Naive thymus-derived CD4-positive, alpha-beta T cell (primary cell): Measurements from ENCODE around the gene PPT2. TPM values are rescaled to one million over a fixed set of nuclear protein-coding genes. Genes with fewer than 3 reads are reported as not detected.

Experiments
- ATAC-seq: fragments of 150-1000 bp; cut with Tn5 transposase; 2 replicates; pipeline ENCODE4 v1.10.0; 2021; ENCODE audit warnings: mild to moderate bottlenecking, moderate library complexity
- CTCF ChIA-PET: fragments of 350-600 bp; sonication (Branson Sonifier 250); formaldehyde crosslinking; loops from one replicate; lab custom pipeline; 2021; ENCODE audit warnings: antibody characterized with exemption; lab: Charles Lee
- POLR2A ChIA-PET: fragments of 350-600 bp; sonication (Branson Sonifier 250); formaldehyde crosslinking; loops from one replicate; lab custom pipeline; 2021; ENCODE audit warnings: antibody characterized with exemption, inconsistent platforms; lab: Charles Lee
- DNase-seq, 9 donors: peaks; one replicate each; pipeline versions ENCODE4 v3.0.0 to v3.0.0-alpha.2; 2020 to 2022; ENCODE audit warnings: mixed read lengths in 1 of 9
- H3K27ac ChIP-seq: one replicate; pipeline ENCODE4 v1.7.0; 2013; ENCODE audit warnings: mild to moderate bottlenecking, low read depth, low read length, moderate library complexity
- H3K27me3 ChIP-seq, 2 donors: one replicate each; pipeline ENCODE4 v1.7.0; 2013; ENCODE audit warnings: low read length in 2 of 2, mild to moderate bottlenecking in 2 of 2, moderate library complexity in 2 of 2; ENCODE audit not compliant: control insufficient read depth in 2 of 2, insufficient read depth in 2 of 2
- H3K36me3 ChIP-seq, 3 experiments: 1 replicate in 2 of 3; 2 replicates in 1 of 3; pipeline ENCODE4 v1.7.0; 2013; ENCODE audit warnings: low read length in 3 of 3, mild to moderate bottlenecking in 3 of 3, moderate library complexity in 1 of 3; ENCODE audit not compliant: insufficient read depth in 3 of 3, control insufficient read depth in 2 of 3
- H3K4me1 ChIP-seq, 2 donors: one replicate each; pipeline ENCODE4 v1.7.0; 2013; ENCODE audit warnings: low read length in 2 of 2, mild to moderate bottlenecking in 2 of 2, moderate library complexity in 1 of 2; ENCODE audit not compliant: control insufficient read depth in 2 of 2, insufficient read depth in 2 of 2
- H3K4me3 ChIP-seq: 2 replicates; pipeline ENCODE4 v1.7.0; 2013; ENCODE audit warnings: mild to moderate bottlenecking, low read length
- H3K9me3 ChIP-seq, 3 experiments: 1 replicate in 2 of 3; 2 replicates in 1 of 3; pipeline ENCODE4 v1.7.0; 2013; ENCODE audit warnings: low read length in 3 of 3; ENCODE audit not compliant: control insufficient read depth in 2 of 3
- H3K27ac Mint-ChIP-seq, 9 donors: one replicate each; pipeline ENCODE4 v1.8.0; 2020 to 2022; ENCODE audit warnings: mixed read lengths in 9 of 9, mild to moderate bottlenecking in 8 of 9, moderate library complexity in 5 of 9, inconsistent platforms in 2 of 9
- H3K27me3 Mint-ChIP-seq, 5 donors: one replicate each; pipeline ENCODE4 v1.8.0; 2021 to 2022; ENCODE audit warnings: mixed read lengths in 5 of 5, mild to moderate bottlenecking in 1 of 5
- H3K36me3 Mint-ChIP-seq, 5 donors: one replicate each; pipeline ENCODE4 v1.8.0; 2020 to 2022; ENCODE audit warnings: mixed read lengths in 5 of 5, mild to moderate bottlenecking in 3 of 5, inconsistent platforms in 1 of 5
- H3K4me1 Mint-ChIP-seq, 7 donors: one replicate each; pipeline ENCODE4 v1.8.0; 2020 to 2022; ENCODE audit warnings: mixed read lengths in 7 of 7, mild to moderate bottlenecking in 3 of 7, inconsistent platforms in 1 of 7
- H3K4me3 Mint-ChIP-seq, 10 donors: one replicate each; pipeline ENCODE4 v1.8.0; 2020 to 2022; ENCODE audit warnings: mild to moderate bottlenecking in 10 of 10, mixed read lengths in 10 of 10, moderate library complexity in 6 of 10, inconsistent platforms in 2 of 10
- H3K9me3 Mint-ChIP-seq, 11 donors: one replicate each; pipeline ENCODE4 v1.8.0; 2020 to 2022; ENCODE audit warnings: mixed read lengths in 11 of 11, mild to moderate bottlenecking in 4 of 11, inconsistent platforms in 1 of 11, moderate library complexity in 1 of 11
- intact Hi-C, 2 donors: fragments of 100-400 bp; cut with micrococcal nuclease; formaldehyde crosslinking; loops; one replicate each; pipeline ENCODE4 v1.15.1; 2023
- polyA plus RNA-seq, 2 donors: library from polyadenylated mRNA; unstranded; fragments of 300-500 nt; fragmentation: Illumina TruSeq; gene quantifications; one replicate each; pipeline ENCODE4 v1.2.3, GENCODE V29; 2021
- total RNA-seq, 6 experiments: library from RNA in 5 of 6; stranded (reverse) in 5 of 6; gene quantifications; 1 replicate in 5 of 6; 2 replicates in 1 of 6; pipeline ENCODE4 v1.2.3 and lab custom pipeline; 2021 to 2026

PPT2 gene
- total and polyA plus RNA-seq, 7 experiments from 2014 or later: 11.8 to 21.9 (median 15.7) TPM

DNA sequence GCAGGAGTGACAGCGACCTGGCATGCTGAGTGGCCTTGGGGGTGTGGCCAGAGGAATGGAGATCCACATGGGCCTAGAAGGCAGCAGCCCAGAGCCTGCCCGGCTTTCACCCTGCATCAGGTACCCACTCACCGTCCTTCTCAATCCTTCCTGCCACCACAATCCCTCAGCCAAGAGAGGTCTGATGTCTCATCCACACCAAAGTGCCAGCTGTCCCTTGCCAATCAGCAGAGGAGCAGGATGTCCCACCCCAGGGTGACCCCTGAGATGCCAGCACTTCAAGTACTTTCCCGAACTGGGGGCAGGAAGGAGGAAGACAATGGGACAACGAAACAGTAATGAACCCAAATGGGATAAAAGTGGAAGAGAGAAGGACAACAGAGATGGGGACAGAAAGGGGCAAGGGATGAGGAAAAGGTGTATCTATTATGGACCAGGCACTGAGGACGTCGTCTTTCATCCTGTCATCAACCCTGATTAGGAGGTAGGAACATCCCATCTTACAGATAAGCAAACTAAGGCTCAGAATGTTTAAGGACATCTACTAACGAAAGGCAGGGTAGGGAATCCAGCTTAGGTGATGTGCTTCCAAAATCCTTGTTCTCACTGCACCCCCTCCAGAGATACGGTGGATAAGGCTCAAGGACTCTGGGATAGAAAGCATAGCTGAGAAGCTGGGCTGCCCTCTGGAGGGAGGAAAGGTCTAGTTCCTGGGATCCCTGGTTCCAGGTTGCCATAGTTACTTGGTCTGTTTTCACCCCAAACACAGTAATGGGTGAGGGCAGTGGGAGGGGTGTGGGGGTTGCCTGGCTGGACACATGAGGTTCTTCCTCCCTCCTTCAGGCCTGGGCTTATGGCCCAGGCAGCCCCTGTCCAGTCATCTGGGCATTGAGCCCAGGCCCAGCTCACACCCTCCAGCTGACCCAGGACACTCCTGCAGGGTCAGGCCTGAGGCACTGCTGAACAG lies 40.3 kb upstream of the PPT2 start:
- peak; percentile 16 for ATAC-seq
- H3K9me3 Mint-ChIP-seq: peaks cover 0 to 1% (median 0%) of the 10 kb centered on the region in 11 donors
- no peaks in the 10 kb centered on the region for H3K27me3 ChIP-seq
- peaks cover 12 to 39% (median 16%) of the 10 kb centered on the region in 3 experiments for H3K36me3 ChIP-seq
- H3K27me3 Mint-ChIP-seq: peaks cover 0 to 8% (median 4%) of the 10 kb centered on the region in 5 donors
- ChIA-PET CTCF (no interaction called here), POLR2A (no interaction called here)
- peaks cover 0 to 5% of the 10 kb centered on the region in 2 donors for H3K4me1 ChIP-seq
- peak overlapping the region in 7 of 9 donors; percentile 4 to 78 (median 54) for H3K27ac Mint-ChIP-seq
- H3K4me1 Mint-ChIP-seq: peaks cover 0 to 26% (median 14%) of the 10 kb centered on the region in 7 donors
- no peak overlapping the region for H3K4me3 Mint-ChIP-seq
- peaks cover 0 to 24% (median 2%) of the 10 kb centered on the region in 5 donors for H3K36me3 Mint-ChIP-seq
- DNase-seq: no peak
- no peaks in the 10 kb centered on the region for H3K9me3 ChIP-seq
- no peak overlapping the region for H3K27ac ChIP-seq
- intact Hi-C loops: no loop called here
- no peak overlapping the region for H3K4me3 ChIP-seq

DNA sequence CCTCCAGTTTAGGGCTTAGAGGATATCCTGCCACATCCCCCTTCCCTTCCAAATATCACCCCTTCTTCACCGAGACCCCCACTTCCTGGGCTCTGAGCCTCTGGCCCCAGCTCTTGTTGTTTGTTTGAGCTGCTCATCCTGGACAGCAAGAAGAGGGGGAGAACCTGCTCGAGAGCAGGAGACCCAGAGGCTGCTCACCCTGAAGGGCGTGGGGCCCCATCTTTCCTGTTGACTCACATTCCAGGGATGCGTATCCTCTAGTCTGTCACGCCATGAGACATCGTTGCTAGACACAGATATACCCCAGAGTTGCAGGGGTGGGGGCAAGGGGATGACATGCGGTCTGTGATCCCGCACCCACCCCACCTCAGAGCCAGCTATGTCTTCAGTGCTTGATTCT lies 39.1 kb upstream of the PPT2 start:
- no peaks in the 10 kb centered on the region for H3K4me1 ChIP-seq
- no peaks in the 10 kb centered on the region for H3K27me3 ChIP-seq
- ATAC-seq (no peak), DNase-seq (no peak)
- peaks cover 9 to 24% (median 13%) of the 10 kb centered on the region in 7 donors for H3K4me1 Mint-ChIP-seq
- H3K27me3 Mint-ChIP-seq: peaks cover 0 to 2% (median 0%) of the 10 kb centered on the region in 5 donors
- H3K9me3 ChIP-seq: no peaks in the 10 kb centered on the region
- intact Hi-C loops: no loop called here
- H3K4me3 ChIP-seq: no peak overlapping the region
- CTCF ChIA-PET: interaction anchor here (0.6 kb wide), 1 partner anchor 684 kb away, joined by 3 read pairs; no protein-coding TSS in a partner anchor
- peaks cover 0 to 1% (median 0%) of the 10 kb centered on the region in 11 donors for H3K9me3 Mint-ChIP-seq
- H3K36me3 Mint-ChIP-seq: peaks cover 0 to 30% (median 4%) of the 10 kb centered on the region in 5 donors
- no peak overlapping the region for H3K4me3 Mint-ChIP-seq
- H3K27ac ChIP-seq: no peak overlapping the region
- H3K36me3 ChIP-seq: peaks cover 17 to 50% (median 17%) of the 10 kb centered on the region in 3 experiments
- POLR2A ChIA-PET: no interaction called here
- peak overlapping the region in 4 of 9 donors; percentile 33 to 78 (median 60) for H3K27ac Mint-ChIP-seq

DNA sequence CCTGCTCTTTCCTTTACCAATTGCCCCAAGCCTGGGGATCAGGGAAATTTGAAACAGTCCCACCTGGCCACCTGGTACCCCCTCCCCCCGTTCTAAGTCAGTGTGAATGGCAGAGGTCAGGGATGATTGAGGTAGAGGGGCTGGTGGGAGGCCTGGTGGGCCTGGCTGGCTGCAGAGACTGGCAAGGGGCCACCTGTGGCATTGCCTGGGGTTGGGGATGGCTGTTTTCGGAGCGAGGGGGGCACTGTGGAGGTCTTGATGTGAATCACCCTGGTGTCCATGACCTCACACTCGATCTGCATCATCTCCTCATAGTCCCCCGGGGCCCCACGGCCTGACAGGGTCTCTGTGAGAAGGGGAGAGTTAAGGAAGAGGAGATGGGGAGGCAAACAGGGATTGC lies 38.3 kb upstream of the PPT2 start:
- no peak for ATAC-seq
- Histone ChIP-seq H3K9me3 (no peaks in the 10 kb centered on the region), H3K4me3 (no peak overlapping the region), H3K4me1 (no peaks in the 10 kb centered on the region), H3K27me3 (no peaks in the 10 kb centered on the region), H3K27ac (no peak overlapping the region), H3K36me3 (peaks cover 17 to 56% (median 18%) of the 10 kb centered on the region in 3 experiments)
- peaks cover 0 to 1% (median 0%) of the 10 kb centered on the region in 11 donors for H3K9me3 Mint-ChIP-seq
- no peak overlapping the region for H3K4me3 Mint-ChIP-seq
- ChIA-PET CTCF (no interaction called here), POLR2A (no interaction called here)
- no peak for DNase-seq
- intact Hi-C loops: no loop called here
- peak overlapping the region in 2 of 9 donors; percentile 21 to 65 for H3K27ac Mint-ChIP-seq
- H3K27me3 Mint-ChIP-seq: no peaks in the 10 kb centered on the region
- peaks cover 0 to 33% (median 4%) of the 10 kb centered on the region in 5 donors for H3K36me3 Mint-ChIP-seq
- peaks cover 9 to 21% (median 12%) of the 10 kb centered on the region in 7 donors for H3K4me1 Mint-ChIP-seq

DNA sequence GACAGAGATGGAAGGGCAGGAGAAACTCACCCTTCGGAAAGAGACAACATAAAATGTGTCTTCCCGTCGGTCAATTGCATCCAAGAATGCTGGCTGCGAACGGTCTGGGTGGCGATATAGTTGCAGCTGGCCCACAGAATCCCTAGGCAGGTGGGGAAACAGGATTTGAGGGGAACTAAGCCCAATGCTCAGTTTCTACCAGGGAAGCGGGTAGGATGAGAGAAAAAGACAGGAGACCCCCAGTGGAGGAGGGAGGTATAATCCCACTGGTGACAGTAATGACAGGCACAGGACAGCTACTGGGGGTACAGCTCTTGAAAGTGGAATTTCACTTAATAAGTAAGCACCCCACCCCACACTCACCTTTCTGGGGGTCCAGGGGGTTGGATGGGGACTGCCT lies 37.3 kb upstream of the PPT2 start:
- Mint-ChIP-seq H3K27ac (peak overlapping the region in 4 of 9 donors; percentile 23 to 67 (median 34)), H3K27me3 (no peaks in the 10 kb centered on the region), H3K36me3 (peaks cover 0 to 41% (median 9%) of the 10 kb centered on the region in 5 donors), H3K4me3 (no peak overlapping the region), H3K4me1 (peaks cover 9 to 23% (median 12%) of the 10 kb centered on the region in 7 donors), H3K9me3 (no peaks in the 10 kb centered on the region)
- Histone ChIP-seq H3K4me1 (no peaks in the 10 kb centered on the region), H3K9me3 (no peaks in the 10 kb centered on the region), H3K27me3 (no peaks in the 10 kb centered on the region), H3K27ac (no peak overlapping the region), H3K36me3 (peaks cover 18 to 66% (median 22%) of the 10 kb centered on the region in 3 experiments), H3K4me3 (no peak overlapping the region)
- DNase-seq (no peak), ATAC-seq (no peak)
- ChIA-PET CTCF (interaction anchor here (1.2 kb wide), 1 partner anchor 38 kb away, joined by 3 read pairs; no protein-coding TSS in a partner anchor), POLR2A (interaction anchor here (0.6 kb wide), 2 partner anchors 25 to 1996 kb away, joined by 4 to 10 read pairs; no protein-coding TSS in a partner anchor)
- intact Hi-C loops: no loop called here

DNA sequence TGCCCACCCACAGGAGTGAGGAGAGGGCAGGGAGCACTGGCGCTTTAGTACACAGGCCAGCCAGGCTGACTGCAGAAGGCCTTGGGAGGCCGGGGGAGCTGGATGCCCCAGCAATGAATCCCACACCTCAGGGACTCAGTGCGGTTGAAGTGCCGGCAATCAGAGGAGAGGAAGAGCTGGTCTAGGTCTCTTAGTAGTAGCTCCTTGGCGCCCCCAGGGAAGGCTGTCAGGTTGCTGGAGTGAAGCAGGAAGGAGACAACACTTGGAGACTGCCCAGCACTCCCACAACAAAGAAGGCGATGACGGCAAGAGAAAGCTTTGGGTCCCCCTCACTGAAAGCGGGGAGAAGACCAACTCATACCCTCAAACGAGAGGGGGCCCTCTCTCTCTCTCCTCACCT lies 36.5 kb upstream of the PPT2 start:
- no peak overlapping the region for H3K27ac Mint-ChIP-seq

More for the DNA sequence above, 36.5 kb upstream of the PPT2 start:
- H3K4me1 ChIP-seq: no peaks in the 10 kb centered on the region
- H3K27me3 Mint-ChIP-seq: no peaks in the 10 kb centered on the region
- CTCF ChIA-PET: interaction anchor here (0.8 to 1.4 kb wide), 4 partner anchors 12 to 47 kb away, joined by 3 to 4 read pairs (median 3); partner anchors contain the start of gene EGFL8
- peaks cover 3 to 48% (median 16%) of the 10 kb centered on the region in 5 donors for H3K36me3 Mint-ChIP-seq
- no peak overlapping the region for H3K4me3 Mint-ChIP-seq
- peaks cover 9 to 20% (median 13%) of the 10 kb centered on the region in 7 donors for H3K4me1 Mint-ChIP-seq
- H3K36me3 ChIP-seq: peaks cover 23 to 74% (median 29%) of the 10 kb centered on the region in 3 experiments
- ATAC-seq (no peak), DNase-seq (no peak)
- POLR2A ChIA-PET: no interaction called here
- no peaks in the 10 kb centered on the region for H3K9me3 Mint-ChIP-seq
- no peaks in the 10 kb centered on the region for H3K27me3 ChIP-seq
- intact Hi-C loops: no loop called here
- no peak overlapping the region for H3K4me3 ChIP-seq
- no peak overlapping the region for H3K27ac ChIP-seq
- no peaks in the 10 kb centered on the region for H3K9me3 ChIP-seq
